ENCODE data around the gene TEX54.
A peak's percentile ranks its signal among the peaks of the same experiment; 100 is the strongest.
"Not testable (repeated sequence)": the region's sequence is repeated elsewhere in the genome, so short reads cannot be mapped to it uniquely, and the experiment has no call there.

Gene TEX54

DNA sequence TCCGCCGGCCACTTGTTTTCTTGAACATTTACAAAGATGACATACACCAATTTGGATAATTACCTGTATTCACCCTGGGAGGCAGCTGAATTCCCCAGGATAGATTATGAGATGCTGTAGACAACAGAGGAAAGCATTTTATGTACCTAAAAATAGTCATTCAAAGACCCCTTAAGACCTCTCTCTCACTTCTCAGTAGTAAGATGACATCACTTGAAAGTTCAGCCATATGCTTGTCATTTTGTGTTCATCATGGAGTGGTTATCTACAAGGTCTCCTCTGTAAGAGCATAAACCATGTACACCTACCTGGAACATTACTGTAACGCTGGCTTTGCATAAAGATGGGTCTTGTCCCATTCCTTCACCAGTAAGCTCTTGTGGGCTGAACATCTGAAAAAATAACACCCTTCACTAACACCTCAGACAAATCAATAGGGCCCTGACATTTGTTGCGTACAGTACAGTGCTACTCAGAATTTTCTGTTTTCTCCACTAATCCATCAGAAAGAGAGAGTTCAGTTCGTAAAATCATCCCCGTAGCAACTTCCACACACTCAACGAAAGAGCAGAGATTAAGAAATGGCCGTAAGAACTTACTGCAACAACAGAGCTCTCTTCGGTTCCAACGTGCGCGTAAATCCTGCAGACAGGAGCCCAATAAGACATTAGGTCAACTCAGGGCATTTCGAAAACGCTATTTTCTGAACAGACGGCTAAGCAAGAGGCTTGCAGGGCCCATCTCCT lies 22.4 kb upstream of the TEX54 start:
- no peak for DNase-seq

DNA sequence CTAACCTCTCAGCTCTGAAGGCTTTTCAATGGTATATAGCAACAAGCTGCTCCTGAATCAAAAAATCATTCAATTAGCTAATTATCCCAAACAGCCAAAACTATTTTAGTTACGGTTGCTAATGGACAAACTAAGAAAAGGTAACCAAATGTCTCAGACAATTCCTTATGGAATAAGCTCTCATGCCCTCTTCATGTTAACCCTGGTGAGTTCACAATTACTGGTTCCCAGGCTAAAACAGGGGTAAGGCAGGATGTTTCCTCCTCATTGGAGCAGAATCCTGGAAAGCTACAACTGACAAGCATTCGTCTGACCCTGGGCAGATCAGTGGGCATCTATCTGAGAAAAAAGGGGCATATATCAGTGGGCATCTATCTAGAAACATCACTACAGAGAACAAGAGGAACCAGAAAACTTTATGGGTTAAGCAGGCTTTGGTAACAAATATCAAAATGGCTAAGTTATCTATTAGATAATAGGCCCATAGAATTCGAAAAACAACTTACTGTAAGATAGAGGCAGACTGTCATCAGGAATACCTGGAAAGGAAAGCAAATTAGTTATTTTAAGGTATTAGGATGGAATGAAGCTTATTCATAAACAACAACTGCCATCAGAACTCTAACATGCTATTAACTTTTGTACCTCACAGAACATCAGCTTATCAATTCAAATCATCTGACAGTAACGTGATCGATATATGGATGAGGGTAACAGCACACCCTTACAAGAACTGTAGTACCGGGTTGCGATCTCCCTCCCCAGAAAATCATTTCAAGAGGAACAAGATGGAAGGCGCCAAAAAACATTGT lies 21.6 kb upstream of the TEX54 start:
- DNase-seq = no peak

DNA sequence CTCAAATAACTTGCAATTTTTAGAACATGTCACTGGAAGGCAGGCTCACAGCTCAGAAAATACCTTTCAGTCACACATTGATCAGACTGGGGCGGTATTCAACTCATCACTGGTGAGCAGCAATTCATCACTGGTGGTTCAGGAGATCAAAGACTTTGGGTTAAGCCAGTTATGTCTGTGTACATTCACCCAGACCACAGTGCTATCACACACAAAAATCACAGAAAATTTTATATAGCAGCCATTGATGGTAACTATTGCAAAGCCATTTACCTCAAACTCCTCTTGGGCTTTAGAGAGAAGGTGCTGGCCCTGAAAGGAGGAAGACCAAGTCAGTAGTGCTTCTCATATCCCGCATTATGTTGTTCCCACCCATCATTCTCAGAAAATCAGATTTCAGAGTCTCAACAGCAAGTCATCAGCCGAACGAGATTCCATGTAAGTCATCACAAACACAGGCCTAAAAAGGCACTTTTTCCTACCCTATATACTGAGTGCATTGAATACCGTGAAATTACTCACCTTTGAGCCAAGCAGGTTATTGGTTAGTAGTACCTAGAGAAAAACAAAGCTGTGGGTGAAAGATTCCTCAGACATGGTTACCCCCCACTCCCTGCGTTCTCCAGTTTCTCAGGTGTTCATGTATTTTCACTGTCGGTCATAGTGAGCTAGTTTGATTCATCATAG lies 20.8 kb upstream of the TEX54 start:
- DNase-seq = no peak

DNA sequence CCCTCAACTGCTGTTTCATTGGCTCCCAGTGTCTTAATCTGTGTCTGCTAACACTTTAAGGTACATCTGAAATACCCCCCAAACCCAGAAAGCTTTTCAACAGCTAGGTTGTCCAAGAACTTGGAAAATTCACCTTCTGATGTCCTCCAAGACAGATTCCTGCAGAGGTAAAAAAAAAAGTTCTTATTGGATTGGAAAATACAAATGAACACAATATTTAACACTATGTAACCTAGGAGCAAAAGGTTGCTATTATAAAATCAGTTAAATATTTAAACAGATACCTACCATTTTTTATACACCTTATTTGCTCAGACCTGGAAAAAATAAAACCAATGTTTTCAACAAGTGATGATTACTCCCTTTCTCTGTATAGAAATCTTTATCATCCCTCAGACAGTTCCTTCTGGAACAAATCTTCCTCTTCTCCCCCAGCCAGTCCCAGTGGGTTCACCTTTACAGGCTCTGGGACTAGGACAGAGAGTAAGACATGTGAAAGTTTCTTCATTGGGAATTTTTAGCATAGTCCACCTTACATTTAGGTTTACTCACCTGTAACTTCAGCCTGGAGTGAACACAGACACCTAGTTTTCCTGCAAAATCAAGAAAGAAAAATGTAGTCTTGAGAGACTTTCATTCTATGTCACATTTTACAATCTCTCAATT lies 20.0 kb upstream of the TEX54 start:
- DNase-seq = no peak

DNA sequence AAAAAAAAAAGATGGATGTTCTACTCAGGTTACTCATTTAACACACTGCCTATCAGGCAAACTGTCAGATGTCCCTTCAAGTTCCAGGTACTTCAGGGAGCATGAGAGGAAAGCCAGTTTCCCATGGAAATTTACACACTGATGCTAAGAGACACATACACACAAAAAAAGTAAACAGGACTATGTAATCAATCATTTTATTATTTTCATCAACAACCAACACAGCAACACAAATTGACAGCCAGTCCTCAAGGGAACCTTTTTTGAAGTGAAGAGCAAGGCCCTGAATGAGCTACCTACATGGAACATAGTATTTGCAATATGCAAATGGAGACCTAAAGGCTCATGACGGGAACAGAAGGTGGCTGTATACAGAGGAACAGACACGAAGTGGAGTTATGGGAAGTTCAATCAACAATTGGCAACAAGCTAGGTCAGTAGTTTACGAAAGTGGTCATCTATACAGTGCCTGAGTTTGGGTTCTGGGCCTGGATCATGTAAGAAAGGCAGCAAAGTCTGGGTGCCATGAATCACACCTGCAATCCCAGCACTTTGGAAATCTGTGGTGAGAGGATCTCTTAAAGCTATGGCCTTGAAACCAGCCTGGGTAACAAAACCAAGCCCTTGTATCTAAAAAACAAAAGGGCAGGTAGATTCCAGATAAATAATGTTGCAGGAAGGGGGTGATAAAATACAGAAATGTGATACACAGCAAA lies 19.3 kb upstream of the TEX54 start:
- no peak for DNase-seq

DNA sequence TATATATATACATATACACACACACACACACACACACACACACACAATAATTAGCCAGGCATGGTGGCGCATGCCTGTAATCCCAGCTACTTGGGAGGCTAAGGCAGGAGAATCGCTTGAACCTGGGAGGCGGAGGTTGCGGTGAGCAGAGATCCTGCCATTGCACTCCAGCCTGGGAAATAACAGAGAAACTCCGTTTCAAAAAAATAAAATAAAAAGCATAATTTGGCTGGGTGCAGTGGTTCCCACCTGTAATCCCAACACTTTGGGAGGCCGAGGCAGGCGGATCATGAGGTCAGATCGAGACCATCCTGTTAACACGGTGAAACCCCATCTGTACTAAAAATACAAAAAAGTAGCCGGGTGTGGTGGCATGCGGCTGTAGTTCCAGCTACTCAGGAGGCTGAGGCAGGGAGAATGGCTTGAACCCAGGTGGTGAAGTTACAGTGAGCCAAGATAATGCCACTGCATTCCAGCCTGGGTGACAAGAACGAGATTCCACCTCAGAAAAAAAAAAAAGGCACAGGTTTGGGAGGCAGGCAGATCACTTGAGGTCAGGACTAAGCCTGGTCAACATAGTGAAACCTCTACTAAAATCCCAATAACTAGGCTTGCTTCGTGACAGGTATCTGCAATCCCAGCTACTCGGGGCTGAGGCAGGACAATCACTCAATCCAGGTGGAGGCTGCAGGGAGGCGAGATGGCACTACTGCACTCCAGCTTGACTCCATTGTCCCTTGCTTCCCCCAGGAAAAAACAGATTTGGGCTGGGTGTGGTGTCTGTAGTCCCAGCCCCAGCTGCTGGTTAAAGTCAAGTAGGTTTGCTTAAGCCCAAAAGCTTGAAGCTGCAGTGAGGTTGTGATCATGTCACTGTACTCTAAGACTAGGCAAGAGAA lies 18.5 kb upstream of the TEX54 start:
- peak in 1 of 2 experiments; percentile 22 for DNase-seq

DNA sequence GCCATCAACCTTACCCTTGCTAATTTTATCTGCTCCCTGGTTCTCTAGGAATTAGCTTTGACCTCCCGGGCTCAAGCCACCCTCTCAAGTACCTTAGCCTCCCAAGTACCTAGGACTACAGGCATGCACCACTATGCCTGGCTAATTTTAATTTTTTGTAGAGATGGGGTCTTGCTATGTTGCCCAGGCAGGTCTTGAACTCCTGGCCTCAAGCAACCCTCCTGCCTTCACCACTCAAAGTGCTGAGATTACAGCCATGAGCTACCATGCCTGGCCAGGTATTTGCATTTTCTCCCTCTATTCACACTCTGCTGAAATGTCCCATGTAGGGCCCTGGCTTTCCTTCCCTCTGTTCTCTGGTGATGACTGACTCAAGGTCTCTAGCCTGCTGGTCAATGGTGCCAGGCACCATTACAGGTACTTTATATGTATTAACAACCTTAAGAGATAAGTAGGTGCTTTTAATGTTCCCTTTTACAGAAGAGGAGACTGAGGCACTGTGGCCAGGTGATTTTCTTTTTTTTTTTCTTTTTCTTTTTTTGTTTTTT lies 15.2 kb upstream of the TEX54 start:
- DNase-seq = no peak

DNA sequence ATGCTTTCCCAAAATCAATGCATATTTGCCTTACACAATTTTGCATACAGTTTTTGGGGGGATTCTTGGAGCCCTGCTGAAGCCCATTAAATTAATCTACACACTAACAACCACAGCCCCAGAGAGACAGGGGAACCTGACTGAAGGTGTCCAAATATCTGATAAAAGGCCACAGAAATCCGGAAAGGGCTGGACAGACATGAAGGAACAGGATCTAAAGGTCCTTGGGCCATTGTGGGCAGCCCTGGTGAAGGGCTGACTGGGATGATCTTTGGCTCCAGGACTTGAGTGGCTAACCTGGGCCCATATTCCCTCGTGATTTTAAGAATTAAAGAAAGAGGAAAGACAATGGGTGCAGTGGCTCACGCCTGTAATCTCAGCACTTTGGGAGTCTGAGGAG lies 13.5 kb upstream of the TEX54 start:
- DNase-seq = no peak

DNA sequence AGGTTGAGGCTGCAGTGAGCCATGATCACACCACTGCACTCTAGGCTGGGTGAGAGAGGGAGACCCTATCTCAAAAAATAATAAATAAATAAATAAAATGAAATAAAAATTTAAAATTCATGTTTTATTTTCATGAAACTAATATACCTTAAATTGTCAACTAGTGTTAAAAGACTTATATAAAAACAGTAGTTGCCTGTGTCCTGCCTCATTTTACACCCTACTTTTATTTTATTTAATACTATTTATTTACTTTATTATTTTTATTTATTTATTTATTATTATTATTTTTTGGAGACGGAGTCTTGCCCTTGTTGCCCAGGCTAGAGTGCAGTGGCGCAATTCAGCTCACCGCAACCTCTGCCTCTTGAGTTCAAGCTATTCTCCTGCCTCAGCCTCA lies 11.5 kb upstream of the TEX54 start:
- no peak for DNase-seq

DNA sequence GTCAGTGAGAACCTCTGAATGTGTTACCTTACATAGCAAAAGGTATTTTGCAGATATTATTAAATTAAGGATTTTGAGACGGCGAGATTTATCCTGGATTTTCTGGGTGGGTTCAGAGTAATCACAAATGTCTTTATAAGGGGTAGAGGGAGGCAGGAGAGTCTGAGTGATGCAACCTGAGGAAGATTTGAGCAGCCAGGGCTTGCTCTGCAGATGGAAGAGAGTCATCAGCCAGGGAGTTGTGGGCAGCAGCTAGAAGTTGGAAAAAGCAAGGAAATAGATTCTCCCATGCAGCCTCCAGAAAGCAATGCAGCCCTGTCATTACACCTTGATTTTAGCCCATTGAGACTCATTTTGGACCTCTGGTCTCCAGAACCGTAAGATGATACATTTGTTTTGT lies 10.8 kb upstream of the TEX54 start:
- no peak for DNase-seq

DNA sequence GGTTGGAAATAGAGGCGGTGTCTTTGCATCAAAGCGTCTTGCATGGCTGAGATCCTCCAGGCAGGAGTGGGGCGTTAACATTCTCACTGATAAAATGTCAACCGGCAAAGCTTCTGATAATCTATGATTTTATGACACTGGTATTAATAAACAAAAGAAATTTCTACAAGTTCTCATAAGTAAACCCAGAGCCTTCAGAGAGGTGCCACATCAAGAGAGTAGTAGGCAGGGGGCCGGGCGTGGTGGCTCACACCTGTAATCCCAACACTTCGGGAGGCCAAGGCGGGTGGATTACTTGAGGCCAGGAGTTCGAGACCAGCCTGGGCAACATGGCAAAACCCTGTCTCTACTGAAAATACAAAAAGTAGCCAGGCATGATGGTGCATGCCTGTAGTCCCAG lies 10.2 kb upstream of the TEX54 start:
- DNase-seq = not testable (repeated sequence)

DNA sequence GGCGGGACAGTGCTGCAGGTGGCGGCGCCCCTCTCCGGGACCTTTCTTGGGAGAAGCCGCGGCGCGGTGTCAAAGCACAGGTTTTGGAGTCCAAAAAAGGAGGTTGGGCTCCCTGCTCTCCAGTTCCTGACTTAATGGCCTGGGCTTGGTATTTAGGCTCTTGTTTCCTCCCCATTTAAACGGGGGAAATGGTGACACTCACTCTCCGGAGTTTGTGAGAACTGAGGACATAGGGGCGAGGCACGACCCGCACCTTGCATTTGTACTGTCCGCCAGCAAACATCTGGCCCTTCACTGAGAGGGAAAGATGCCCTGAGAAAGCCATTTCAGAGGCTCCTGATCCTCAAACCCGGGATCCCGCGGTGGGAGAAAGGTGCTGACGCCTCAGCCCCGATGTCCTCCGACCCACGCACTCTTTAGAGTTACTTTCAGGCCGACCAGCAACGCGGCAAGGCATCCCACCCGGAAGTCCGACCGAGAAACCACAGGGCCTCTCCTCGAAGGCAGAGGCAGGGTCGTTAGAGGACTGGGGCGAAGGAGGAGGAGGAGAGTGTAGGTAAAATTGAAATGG lies 9.6 kb upstream of the TEX54 start:
- DNase-seq = peak; percentile 62 to 64

DNA sequence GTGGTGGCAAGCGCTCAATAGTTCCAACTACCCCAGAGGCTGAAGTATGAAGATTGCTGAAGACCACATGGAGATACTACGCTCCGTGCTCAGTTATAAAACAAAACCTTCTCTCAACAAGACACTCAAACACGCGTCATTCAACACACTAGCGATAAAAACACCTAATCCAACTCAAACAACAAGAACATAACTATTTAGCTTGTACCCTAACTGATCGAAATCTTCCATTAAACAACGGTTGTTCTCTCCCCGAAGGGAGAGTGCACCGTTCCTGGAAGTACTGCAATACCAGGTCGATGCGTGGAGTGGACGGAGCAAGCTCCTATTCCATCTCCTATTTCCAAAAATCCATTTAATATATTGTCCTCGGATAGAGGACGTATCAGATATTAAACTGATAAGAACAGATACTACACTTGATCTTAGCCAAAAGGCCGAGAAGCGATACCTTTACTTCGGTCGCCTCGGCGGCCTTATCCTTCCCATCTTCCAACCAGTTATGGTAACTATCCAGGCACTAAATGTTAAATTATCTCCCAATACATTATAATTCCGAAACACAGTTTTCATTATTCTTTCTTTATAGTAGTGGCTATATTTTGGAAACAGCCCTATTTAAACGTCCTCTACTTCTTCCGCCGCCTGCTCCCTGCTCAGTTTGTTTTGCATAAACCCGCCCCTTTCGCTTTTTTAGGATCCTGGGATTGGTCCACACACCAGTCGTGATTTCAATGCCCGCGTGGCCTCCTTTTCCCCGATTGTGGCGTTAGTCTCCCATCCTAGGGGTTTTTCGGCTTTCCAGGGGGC lies 8.9 kb upstream of the TEX54 start:
- DNase-seq = peak; percentile 97 to 99

DNA sequence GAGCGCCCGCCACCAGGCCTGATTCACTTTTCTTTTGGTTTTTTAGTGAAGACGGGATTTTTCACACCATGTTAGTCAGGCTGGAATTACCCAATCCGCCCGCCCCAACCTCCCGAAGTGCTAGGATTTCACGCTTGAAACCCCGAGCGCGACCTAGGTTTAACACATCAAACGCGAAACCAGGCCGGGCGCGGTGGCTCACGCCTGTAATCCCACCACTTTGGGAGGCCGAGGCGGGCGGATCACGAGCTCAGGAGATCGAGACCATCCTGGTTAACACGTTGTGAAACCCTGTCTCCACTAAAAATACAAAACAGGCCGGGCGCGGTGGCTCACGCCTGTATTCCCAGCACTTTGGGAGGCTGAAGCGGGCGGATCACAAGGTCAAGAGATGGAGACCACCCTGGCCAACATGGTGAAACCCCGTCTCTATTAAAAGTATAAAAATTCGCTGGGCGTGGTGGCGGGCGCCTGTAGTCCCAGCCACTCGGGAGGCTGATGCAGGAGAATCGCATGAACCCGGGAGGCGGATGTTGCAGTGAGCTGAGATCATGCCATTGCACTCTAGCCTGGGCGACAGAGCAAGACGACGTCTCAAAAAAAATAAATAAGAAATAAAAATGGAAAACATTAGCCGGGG lies 8.2 kb upstream of the TEX54 start:
- peak; percentile 80 to 87 for DNase-seq

DNA sequence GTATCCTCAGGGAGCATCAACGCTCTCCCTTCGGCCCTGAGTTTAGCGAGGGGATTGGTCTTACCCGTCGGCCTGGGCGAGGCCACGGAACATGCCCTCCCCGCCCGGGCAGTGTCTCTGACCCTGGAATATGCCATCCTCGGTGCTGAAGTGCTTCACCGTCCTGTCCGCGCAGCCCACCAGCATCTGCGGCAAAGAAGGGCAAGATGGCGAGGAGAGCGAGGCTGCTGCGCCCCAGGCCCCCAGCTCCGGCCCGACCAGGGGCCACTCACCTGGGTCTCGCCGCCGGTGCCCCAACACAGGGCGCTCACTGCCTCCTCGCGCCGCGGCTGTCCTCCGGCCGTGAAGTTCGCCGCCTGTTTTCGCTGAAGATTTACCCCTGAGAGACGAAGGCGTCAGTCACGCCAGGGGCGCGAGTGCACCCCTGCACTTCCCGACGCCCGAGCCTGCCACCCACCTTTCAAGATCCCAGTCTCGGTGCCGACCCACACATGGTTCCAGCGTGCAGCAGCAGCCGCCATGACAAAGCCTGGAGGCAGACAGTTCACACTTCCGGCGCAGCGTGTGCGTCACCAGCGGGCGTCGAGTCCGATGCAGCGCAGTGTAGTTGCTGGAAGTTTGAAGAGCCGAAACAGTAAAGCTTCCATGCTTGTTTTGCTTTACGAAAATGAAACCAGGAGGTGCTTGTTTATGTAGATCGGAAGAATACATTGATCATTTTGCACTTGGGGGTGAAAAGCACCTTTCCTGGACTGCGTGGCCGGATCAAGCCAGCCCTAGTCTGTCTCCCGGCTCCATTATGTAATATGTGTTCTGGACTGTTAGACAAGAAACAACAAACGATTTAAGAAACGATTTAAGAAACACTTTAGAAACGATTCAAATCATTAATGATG lies 6.7 kb upstream of the TEX54 start, which contains the start of gene WDR74:
Gene WDR74 (minus strand): TSS at position 541 of the 896 bp plus-strand sequence. CDS start 20 bp downstream, at position 521.
- DNase-seq = peak; percentile 86 to 89

DNA sequence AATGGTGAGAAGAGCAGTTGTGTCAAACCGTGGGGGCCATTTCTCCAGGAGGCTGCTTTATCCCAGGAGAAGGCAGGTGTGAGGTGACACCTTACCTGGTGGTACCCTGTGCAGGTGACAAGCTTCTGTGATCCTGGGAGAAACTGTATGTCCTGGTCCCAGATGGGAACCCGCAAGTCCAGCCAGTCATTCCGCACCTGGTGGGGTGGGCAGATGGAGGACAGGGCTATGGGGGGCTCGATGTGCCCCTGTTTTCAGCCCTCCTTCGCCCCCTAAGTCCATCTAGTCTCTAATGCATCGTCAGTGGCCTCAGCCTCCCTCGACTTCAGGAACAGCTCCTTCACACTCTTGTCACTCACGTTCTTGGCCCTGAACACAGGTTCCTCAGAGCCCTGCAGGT lies 2.7 kb upstream of the TEX54 start:
- DNase-seq = no peak

DNA sequence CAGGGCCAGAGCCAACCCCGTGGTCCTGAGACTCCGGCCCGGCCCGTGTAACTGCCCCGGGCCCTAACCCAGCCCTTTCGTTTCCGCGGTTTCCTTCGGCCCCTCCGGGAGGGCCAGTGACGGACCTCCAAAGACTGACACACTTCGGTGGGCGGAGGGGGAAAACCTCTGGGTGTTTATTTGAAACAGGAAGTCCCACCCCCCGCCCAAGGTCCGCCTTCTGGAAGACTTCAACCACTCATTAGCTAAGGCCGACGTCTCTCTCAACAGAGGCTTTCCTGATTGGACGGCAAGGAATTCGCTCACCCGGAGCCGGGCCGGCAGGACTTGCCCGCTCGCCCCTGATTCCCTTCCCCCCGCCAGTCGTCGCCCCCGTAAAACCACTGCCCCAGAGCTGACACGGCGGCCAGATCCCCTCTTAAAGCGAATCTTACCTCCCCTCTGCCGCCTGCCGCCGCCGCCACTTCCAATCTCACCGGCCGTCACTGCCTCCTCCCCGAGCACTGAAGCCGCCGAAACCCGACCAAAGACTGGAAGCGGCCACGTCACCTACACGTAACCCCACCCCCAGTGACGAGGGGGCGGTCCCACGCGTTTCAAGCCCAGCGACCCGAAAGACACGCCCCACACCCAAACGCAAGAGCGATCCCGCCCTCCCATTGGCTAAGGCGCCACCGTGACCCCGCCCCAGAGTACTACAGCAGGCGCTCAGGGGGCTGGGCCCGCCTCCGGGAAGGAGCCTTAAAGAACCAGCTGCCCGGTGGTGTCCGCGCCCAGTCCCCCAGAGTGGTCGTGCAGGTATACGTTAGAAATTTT lies 913 bp downstream of the TEX54 start, which contains the start of gene STX5:
Gene STX5 (minus strand): TSS at position 532 of the 816 bp plus-strand sequence. CDS start 808 bp downstream, outside the sequence.
- DNase-seq = peak; percentile 95 to 97

Measured in SHP77 (cell line).